Measurements from ENCODE around the gene PCED1B.

DNA sequence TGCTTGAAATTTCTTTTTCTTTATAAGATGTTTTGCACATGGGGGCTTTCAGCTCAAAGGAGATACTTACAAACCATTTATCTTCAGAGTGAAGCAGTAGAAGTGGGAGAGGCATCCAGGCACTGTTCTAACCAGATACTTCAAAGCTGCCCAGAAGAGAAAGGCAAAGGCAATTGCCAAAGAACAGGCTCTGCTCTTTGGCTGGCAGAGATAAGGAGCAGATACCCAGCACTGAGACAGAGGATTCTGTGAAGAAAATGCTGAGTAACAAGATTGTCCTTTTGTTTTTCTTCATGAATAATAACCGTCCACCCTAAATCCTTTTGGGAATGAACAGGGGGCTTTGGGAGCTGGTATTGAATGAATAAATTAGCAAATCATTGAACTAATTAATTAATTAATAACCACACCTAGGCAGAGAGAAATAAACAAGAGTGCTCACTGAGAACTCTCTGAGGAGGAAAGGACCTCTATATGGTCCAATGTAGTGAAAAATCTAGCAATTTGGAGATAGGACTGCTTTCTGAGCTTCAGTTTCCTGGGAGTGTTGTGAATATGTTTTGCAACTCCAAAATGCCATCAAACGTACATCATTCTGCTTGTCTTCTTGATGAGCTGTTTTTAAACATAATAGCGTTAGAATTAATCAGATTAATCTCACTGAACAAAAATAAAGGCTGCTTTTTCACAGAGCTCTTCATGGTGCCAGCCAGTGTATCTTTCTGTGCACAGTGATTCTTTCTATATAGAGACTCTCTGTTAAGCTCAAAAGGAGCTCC, 193.2 kb downstream of the PCED1B start:
- TF ChIP-seq CTCF (IDR thresholded peaks at IDR 0.05) (no peak), POLR2A (IDR thresholded peaks at IDR 0.05) (no peak)
